Thyroid gland (tissue), 4 donors: Measurements from ENCODE around the gene ARHGEF10L. TPM values are rescaled to one million over a fixed set of nuclear protein-coding genes. Genes with fewer than 3 reads are reported as not detected.
A peak's percentile ranks its signal among the peaks of the same experiment; 100 is the strongest.

ENCODE experiments used
- DNase-seq, 2 donors: peaks; one replicate each; pipeline ENCODE4 v3.0.0-alpha.2; 2019
- H3K27ac ChIP-seq, 3 donors: fragments of 200-600 bp; sonication (generic); 1 replicate in 2 of 3; 2 replicates in 1 of 3; pipeline ENCODE4 v1.5.1; 2016 to 2019; ENCODE audit warnings: mild to moderate bottlenecking in 1 of 3, moderate library complexity in 1 of 3
- H3K27me3 ChIP-seq: fragments of 200-600 bp; sonication (generic); one replicate; pipeline ENCODE4 v1.5.1; 2019
- H3K36me3 ChIP-seq, 2 donors: fragments of 200-600 bp; sonication (generic); one replicate each; pipeline ENCODE4 v1.5.1; 2016 to 2019
- H3K4me1 ChIP-seq, 2 donors: fragments of 200-600 bp; sonication (generic); one replicate each; pipeline ENCODE4 v1.5.1; 2017 to 2019
- H3K4me3 ChIP-seq, 3 donors: fragments of 200-600 bp; sonication (generic); replicated peaks in 1 of 3; 1 replicate in 2 of 3; 2 replicates in 1 of 3; pipeline ENCODE4 v1.5.1; 2016; ENCODE audit warnings: mild to moderate bottlenecking in 1 of 3
- H3K9me3 ChIP-seq: fragments of 200-600 bp; sonication (generic); one replicate; pipeline ENCODE4 v1.5.1; 2017
- CTCF ChIP-seq, 6 experiments: fragments of 200-600 bp in 3 of 6; fragments of 450-650 bp in 3 of 6; sonication (generic) in 3 of 6; IDR thresholded peaks; one replicate each; pipeline ENCODE4 v1.5.1; 2016 to 2019; ENCODE audit warnings: antibody characterized with exemption in 6 of 6, mild to moderate bottlenecking in 2 of 6, inconsistent platforms in 1 of 6, moderate library complexity in 1 of 6
- POLR2A ChIP-seq, 2 donors: fragments of 450-650 bp; IDR thresholded peaks; one replicate each; pipeline ENCODE4 v1.6.1; 2017; ENCODE audit warnings: antibody characterized with exemption in 2 of 2, mild to moderate bottlenecking in 2 of 2, moderate library complexity in 1 of 2
- whole genome bisulfite sequencing, 2 donors: methylation state at CpG; one replicate each; pipeline ENCODE4 v1.1.5; 2017; 5-methylcytosine and 5-hydroxymethylcytosine counted together
- intact Hi-C: fragments of 100-400 bp; cut with DNase I; formaldehyde crosslinking; loops from one replicate; pipeline ENCODE4 v1.15.1; 2023
- total RNA-seq, 4 donors: library from RNA; depleted of rRNA; stranded (reverse); fragments of >200 nt; gene quantifications; one replicate each; pipeline ENCODE4 v1.2.3, GENCODE V29; 2016

Gene ARHGEF10L
- total RNA-seq, 4 donors from 2014 or later, result 32.2 to 64.5 (median 51.4) TPM

- intact Hi-C loops, result no loop called here
- 73 to 76% methylated on average over 14 to 16 of the region's 16 CpGs for WGBS, 2 donors
- TF ChIP-seq POLR2A (IDR thresholded peaks at IDR 0.05) (no peak), CTCF (IDR thresholded peaks at IDR 0.05) (no peak)
These were observed 25.2 kb downstream of the ARHGEF10L start for GRCh38 chr1:17564458-17565393.

GRCh38 chr1:17565461-17566252, 26.2 kb downstream of the ARHGEF10L start:
- DNase-seq, result peak in 1 of 2 donors; percentile 37
- TF ChIP-seq POLR2A (IDR thresholded peaks at IDR 0.05) (no peak), CTCF (IDR thresholded peaks at IDR 0.05) (no peak)
- H3K9me3 ChIP-seq, result no peaks in the 10 kb centered on the region
- no peak overlapping the region for H3K4me3 ChIP-seq
- 71 to 75% methylated on average over 13 to 17 of the region's 17 CpGs for WGBS, 2 donors
- H3K27ac ChIP-seq, result peak overlapping the region; percentile 48 to 90 (median 72)
- intact Hi-C loops, result no loop called here
- H3K36me3 ChIP-seq, result no peaks in the 10 kb centered on the region
- H3K4me1 ChIP-seq, result peaks cover 57 to 94% of the 10 kb centered on the region in 2 donors
- no peaks in the 10 kb centered on the region for H3K27me3 ChIP-seq

More at GRCh38 chr1:17564458-17565393, 25.2 kb downstream of the ARHGEF10L start:
- peak; percentile 70 to 80 for DNase-seq
- Histone ChIP-seq H3K27me3 (no peaks in the 10 kb centered on the region), H3K9me3 (no peaks in the 10 kb centered on the region), H3K36me3 (no peaks in the 10 kb centered on the region), H3K27ac (peak overlapping the region; percentile 58 to 90 (median 72)), H3K4me3 (no peak overlapping the region), H3K4me1 (peaks cover 58 to 94% of the 10 kb centered on the region in 2 donors)

GRCh38 chr1:17566417-17566816, 26.9 kb downstream of the ARHGEF10L start:
- Histone ChIP-seq H3K27ac (peak overlapping the region in 1 of 3 donors; percentile 90), H3K4me3 (no peak overlapping the region), H3K36me3 (no peaks in the 10 kb centered on the region), H3K27me3 (no peaks in the 10 kb centered on the region), H3K4me1 (peaks cover 49 to 92% of the 10 kb centered on the region in 2 donors), H3K9me3 (no peaks in the 10 kb centered on the region)
- 97 to 100% methylated on average over 3 of the region's 3 CpGs for WGBS, 2 donors
- no peak for DNase-seq
- TF ChIP-seq CTCF (IDR thresholded peaks at IDR 0.05) (no peak), POLR2A (IDR thresholded peaks at IDR 0.05) (no peak)
- intact Hi-C loops, result no loop called here

- intact Hi-C loops, result no loop called here
- Histone ChIP-seq H3K27me3 (no peaks in the 10 kb centered on the region), H3K4me3 (no peak overlapping the region), H3K27ac (no peak overlapping the region), H3K36me3 (no peaks in the 10 kb centered on the region), H3K4me1 (peaks cover 44 to 87% of the 10 kb centered on the region in 2 donors), H3K9me3 (no peaks in the 10 kb centered on the region)
- TF ChIP-seq POLR2A (IDR thresholded peaks at IDR 0.05) (no peak), CTCF (IDR thresholded peaks at IDR 0.05) (no peak)
- 75 to 92% methylated on average over 6 to 8 of the region's 9 CpGs for WGBS, 2 donors
- DNase-seq, result peak in 1 of 2 donors; percentile 27
These were observed 27.4 kb downstream of the ARHGEF10L start for GRCh38 chr1:17566892-17567291.
